HepG2 (cell line): Measurements from ENCODE around the gene PRSS53. TPM values are rescaled to one million over a fixed set of nuclear protein-coding genes. Genes with fewer than 3 reads are reported as not detected.
A peak's percentile ranks its signal among the peaks of the same experiment; 100 is the strongest.

Experiments used
- AGO2 ChIP-seq: fragments of 200-400 bp; formaldehyde crosslinking; optimal IDR thresholded peaks from 2 replicates; pipeline ENCODE3; 2017; ENCODE audit warnings: mild to moderate bottlenecking, low read depth, low read length, moderate library complexity
- AHR ChIP-seq: IDR thresholded peaks from 2 replicates; pipeline ENCODE4 v1.6.1; 2018; ENCODE audit warnings: missing genetic modification reagents, missing compliant biosample characterization
- FOXC1 ChIP-seq: sonication (generic); formaldehyde crosslinking; IDR thresholded peaks from 2 replicates; pipeline ENCODE4 v1.8.0; 2022; ENCODE audit warnings: mild to moderate bottlenecking, missing genetic modification reagents, borderline replicate concordance
- FOXO1 ChIP-seq: sonication (generic); formaldehyde crosslinking; IDR thresholded peaks from 2 replicates; pipeline ENCODE4 v1.4.0; 2020; ENCODE audit warnings: missing genetic modification reagents
- KAT8 ChIP-seq: IDR thresholded peaks from 2 replicates; pipeline ENCODE4 v1.6.1; 2016; ENCODE audit warnings: missing genetic modification reagents, missing compliant biosample characterization
- SRY ChIP-seq: sonication (generic); formaldehyde crosslinking; IDR thresholded peaks from 2 replicates; pipeline ENCODE4 v1.8.0; 2022; ENCODE audit warnings: mild to moderate bottlenecking, missing genetic modification reagents
- ZBTB7A ChIP-seq: sonication (generic); formaldehyde crosslinking; IDR thresholded peaks from 2 replicates; pipeline ENCODE4 v1.8.0; 2022; ENCODE audit warnings: mild to moderate bottlenecking, missing genetic modification reagents
- ZNF292 ChIP-seq: sonication (generic); formaldehyde crosslinking; IDR thresholded peaks from 2 replicates; pipeline ENCODE4 v1.8.1; 2022; ENCODE audit warnings: mild to moderate bottlenecking, low read depth, missing genetic modification reagents, borderline replicate concordance
- ZNF367 ChIP-seq: sonication (generic); formaldehyde crosslinking; IDR thresholded peaks from 2 replicates; pipeline ENCODE4 v1.4.0; 2020; ENCODE audit warnings: missing genetic modification reagents, borderline replicate concordance
- ZNF563 ChIP-seq: sonication (generic); formaldehyde crosslinking; IDR thresholded peaks from 2 replicates; pipeline ENCODE4 v1.8.0; 2022; ENCODE audit warnings: mild to moderate bottlenecking, moderate library complexity, missing genetic modification reagents
- ZNF709 ChIP-seq: sonication (generic); formaldehyde crosslinking; IDR thresholded peaks from 2 replicates; pipeline ENCODE4 v1.5.0; 2020; ENCODE audit warnings: mild to moderate bottlenecking, missing genetic modification reagents
- polyA plus RNA-seq, 8 experiments: library from polyadenylated mRNA; depleted of rRNA in 3 of 8; stranded (reverse) in 7 of 8; unstranded in 1 of 8; fragments of >200 nt; fragmentation: Illumina TruSeq in 4 of 8; extraction: Trizol in 4 of 8; gene quantifications; 2 replicates each; pipeline versions ENCODE4 v1.2.1 to v1.2.3, GENCODE V29; 2011 to 2016; ENCODE audit warnings: low read depth in 4 of 8, missing spikeins in 1 of 8, mixed read lengths in 1 of 8; ENCODE audit not compliant: insufficient read depth in 1 of 8
- total RNA-seq, 5 experiments: library from RNA; depleted of rRNA; stranded (reverse); fragments of >200 nt; fragmentation: Illumina TruSeq; extraction: Trizol; gene quantifications; 2 replicates each; pipeline ENCODE4 v1.2.3, GENCODE V29; 2016; ENCODE audit warnings: low read depth in 1 of 5
- TF ChIP-seq, protein P1 (sequence below): sonication (generic); formaldehyde crosslinking; IDR thresholded peaks from 2 replicates; pipeline ENCODE4 v1.9.0; 2021; ENCODE audit warnings: missing genetic modification reagents, borderline replicate concordance
- TF ChIP-seq, protein P2 (sequence below): sonication (generic); formaldehyde crosslinking; IDR thresholded peaks from 2 replicates; pipeline ENCODE4 v1.4.0; 2020; ENCODE audit warnings: mild to moderate bottlenecking, missing genetic modification reagents
- TF ChIP-seq, protein P3 (sequence below): sonication (generic); formaldehyde crosslinking; IDR thresholded peaks from 2 replicates; pipeline ENCODE4 v1.4.0; 2020; ENCODE audit warnings: mild to moderate bottlenecking, missing genetic modification reagents
- TF ChIP-seq, protein P4 (sequence below): sonication (generic); formaldehyde crosslinking; IDR thresholded peaks from 2 replicates; pipeline ENCODE4 v1.5.0; 2020; ENCODE audit warnings: mild to moderate bottlenecking, missing genetic modification reagents, moderate library complexity
- TF ChIP-seq, protein P5 (sequence below): sonication (generic); formaldehyde crosslinking; IDR thresholded peaks from 2 replicates; pipeline ENCODE4 v1.4.0; 2020; ENCODE audit warnings: missing genetic modification reagents, borderline replicate concordance

Gene PRSS53
- total and polyA plus RNA-seq, 2 of the 13 experiments (the other 11 are each of a cell fraction or from before 2014, with no cell fraction given) = 2.2 to 7.4 TPM

DNA sequence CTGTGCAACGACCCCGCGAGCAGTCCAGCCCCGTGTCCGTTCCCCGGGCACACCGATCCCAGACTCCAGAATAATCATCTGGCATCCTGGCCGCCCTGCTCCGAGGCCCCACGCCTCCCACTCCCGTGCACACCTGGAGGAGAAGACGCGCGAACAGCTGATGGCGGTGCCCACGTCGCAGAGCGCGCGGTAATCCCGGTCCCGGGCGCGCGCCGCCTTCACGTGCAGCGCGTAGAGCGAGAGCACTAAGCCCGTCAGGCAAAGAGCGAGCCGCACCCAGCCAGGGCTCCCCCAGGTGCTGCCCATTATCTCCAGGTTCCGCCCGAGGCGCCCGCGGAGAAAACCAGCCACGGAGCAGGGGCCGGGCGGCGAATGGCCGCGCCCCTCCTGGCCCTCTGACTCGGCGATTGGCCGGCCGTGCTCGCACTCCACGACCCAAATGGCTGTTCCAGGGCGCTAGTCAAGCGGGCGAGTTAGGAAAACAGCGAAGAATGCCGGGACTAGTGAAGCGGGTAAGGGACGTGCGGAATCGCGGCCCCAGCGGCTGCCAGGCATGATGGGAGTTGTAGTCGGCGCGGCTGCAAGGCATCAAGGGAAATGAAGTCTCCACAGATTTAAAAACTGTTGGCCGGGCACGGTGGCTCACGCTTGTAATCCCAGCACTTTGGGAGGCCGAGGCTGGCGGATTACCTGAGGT, 5.8 kb upstream of the PRSS53 start, which contains the start of gene VKORC1 (continued):
- TF ChIP-seq, protein P1, sequence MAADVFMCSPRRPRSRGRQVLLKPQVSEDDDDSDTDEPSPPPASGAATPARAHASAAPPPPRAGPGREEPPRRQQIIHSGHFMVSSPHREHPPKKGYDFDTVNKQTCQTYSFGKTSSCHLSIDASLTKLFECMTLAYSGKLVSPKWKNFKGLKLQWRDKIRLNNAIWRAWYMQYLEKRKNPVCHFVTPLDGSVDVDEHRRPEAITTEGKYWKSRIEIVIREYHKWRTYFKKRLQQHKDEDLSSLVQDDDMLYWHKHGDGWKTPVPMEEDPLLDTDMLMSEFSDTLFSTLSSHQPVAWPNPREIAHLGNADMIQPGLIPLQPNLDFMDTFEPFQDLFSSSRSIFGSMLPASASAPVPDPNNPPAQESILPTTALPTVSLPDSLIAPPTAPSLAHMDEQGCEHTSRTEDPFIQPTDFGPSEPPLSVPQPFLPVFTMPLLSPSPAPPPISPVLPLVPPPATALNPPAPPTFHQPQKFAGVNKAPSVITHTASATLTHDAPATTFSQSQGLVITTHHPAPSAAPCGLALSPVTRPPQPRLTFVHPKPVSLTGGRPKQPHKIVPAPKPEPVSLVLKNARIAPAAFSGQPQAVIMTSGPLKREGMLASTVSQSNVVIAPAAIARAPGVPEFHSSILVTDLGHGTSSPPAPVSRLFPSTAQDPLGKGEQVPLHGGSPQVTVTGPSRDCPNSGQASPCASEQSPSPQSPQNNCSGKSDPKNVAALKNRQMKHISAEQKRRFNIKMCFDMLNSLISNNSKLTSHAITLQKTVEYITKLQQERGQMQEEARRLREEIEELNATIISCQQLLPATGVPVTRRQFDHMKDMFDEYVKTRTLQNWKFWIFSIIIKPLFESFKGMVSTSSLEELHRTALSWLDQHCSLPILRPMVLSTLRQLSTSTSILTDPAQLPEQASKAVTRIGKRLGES (CRISPR knock-in tag) = 0 out of 2 replicates have a peak, but pooled peaks have one; percentile 71
- TF ChIP-seq AHR (CRISPR knock-in tag) (peak; percentile 97), FOXC1 (CRISPR knock-in tag) (0 out of 2 replicates have a peak, but pooled peaks have one; percentile 28), SRY (peak; percentile 84), ZNF563 (CRISPR knock-in tag) (peak; percentile 34; the same call in 1 of the 2 replicates), ZNF292 (CRISPR knock-in tag) (no peak), ZNF367 (CRISPR knock-in tag) (peak; percentile 4; the same call in 1 of the 2 replicates), FOXO1 (peak; percentile 36; the same call in 1 of the 2 replicates), ZBTB7A (peak; percentile 20; the same call in 1 of the 2 replicates), ZNF709 (no peak; the same call in 1 of the 2 replicates), AGO2 (peak; percentile 67), KAT8 (peak; percentile 91)
- TF ChIP-seq, protein P2, sequence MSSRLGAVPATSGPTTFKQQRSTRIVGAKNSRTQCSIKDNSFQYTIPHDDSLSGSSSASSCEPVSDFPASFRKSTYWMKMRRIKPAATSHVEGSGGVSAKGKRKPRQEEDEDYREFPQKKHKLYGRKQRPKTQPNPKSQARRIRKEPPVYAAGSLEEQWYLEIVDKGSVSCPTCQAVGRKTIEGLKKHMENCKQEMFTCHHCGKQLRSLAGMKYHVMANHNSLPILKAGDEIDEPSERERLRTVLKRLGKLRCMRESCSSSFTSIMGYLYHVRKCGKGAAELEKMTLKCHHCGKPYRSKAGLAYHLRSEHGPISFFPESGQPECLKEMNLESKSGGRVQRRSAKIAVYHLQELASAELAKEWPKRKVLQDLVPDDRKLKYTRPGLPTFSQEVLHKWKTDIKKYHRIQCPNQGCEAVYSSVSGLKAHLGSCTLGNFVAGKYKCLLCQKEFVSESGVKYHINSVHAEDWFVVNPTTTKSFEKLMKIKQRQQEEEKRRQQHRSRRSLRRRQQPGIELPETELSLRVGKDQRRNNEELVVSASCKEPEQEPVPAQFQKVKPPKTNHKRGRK (CRISPR knock-in tag) = no peak
- TF ChIP-seq, protein P3, sequence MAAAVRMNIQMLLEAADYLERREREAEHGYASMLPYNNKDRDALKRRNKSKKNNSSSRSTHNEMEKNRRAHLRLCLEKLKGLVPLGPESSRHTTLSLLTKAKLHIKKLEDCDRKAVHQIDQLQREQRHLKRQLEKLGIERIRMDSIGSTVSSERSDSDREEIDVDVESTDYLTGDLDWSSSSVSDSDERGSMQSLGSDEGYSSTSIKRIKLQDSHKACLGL (CRISPR knock-in tag) = peak; percentile 93
- TF ChIP-seq, protein P4, sequence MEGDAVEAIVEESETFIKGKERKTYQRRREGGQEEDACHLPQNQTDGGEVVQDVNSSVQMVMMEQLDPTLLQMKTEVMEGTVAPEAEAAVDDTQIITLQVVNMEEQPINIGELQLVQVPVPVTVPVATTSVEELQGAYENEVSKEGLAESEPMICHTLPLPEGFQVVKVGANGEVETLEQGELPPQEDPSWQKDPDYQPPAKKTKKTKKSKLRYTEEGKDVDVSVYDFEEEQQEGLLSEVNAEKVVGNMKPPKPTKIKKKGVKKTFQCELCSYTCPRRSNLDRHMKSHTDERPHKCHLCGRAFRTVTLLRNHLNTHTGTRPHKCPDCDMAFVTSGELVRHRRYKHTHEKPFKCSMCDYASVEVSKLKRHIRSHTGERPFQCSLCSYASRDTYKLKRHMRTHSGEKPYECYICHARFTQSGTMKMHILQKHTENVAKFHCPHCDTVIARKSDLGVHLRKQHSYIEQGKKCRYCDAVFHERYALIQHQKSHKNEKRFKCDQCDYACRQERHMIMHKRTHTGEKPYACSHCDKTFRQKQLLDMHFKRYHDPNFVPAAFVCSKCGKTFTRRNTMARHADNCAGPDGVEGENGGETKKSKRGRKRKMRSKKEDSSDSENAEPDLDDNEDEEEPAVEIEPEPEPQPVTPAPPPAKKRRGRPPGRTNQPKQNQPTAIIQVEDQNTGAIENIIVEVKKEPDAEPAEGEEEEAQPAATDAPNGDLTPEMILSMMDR = peak; percentile 44
- TF ChIP-seq, protein P5, sequence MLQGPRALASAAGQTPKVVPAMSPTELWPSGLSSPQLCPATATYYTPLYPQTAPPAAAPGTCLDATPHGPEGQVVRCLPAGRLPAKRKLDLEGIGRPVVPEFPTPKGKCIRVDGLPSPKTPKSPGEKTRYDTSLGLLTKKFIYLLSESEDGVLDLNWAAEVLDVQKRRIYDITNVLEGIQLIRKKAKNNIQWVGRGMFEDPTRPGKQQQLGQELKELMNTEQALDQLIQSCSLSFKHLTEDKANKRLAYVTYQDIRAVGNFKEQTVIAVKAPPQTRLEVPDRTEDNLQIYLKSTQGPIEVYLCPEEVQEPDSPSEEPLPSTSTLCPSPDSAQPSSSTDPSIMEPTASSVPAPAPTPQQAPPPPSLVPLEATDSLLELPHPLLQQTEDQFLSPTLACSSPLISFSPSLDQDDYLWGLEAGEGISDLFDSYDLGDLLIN (CRISPR knock-in tag) = peak; percentile 93
